OCI-LY3 (cell line): ENCODE results near the gene ABCC8.

Experiments
- H2AFZ ChIP-seq: fragments of 200-600, 300-600 bp; shearing (Covaris generic); 2 replicates; pipeline ENCODE4 v1.6.0; 2014; ENCODE audit warnings: antibody characterized with exemption, low read depth, low read length
- H3K27ac ChIP-seq: fragments of 200-600, 300-600 bp; sonication (generic); 2 replicates; pipeline ENCODE4 v1.5.1; 2014; ENCODE audit warnings: mild to moderate bottlenecking, low read length, moderate library complexity, mixed read lengths
- H3K27me3 ChIP-seq: fragments of 200-600, 300-600 bp; sonication (generic); 2 replicates; pipeline ENCODE4 v1.6.1; 2014; ENCODE audit warnings: low read depth, low read length, mixed read lengths
- H3K36me3 ChIP-seq: fragments of 200-600, 300-600 bp; sonication (generic); replicated peaks from 2 replicates; pipeline ENCODE3; 2014; ENCODE audit warnings: low read depth, low read length, mixed read lengths
- H3K4me1 ChIP-seq: fragments of 300-600, 200-600 bp; sonication (generic); 2 replicates; pipeline ENCODE4 v1.6.1; 2014; ENCODE audit warnings: low read length, mixed read lengths
- H3K4me2 ChIP-seq: fragments of 200-600, 300-600 bp; sonication (generic); 2 replicates; pipeline ENCODE4 v1.6.1; 2014; ENCODE audit warnings: low read length, mixed read lengths
- H3K4me3 ChIP-seq: fragments of 300-600, 200-600 bp; sonication (generic); 2 replicates; pipeline ENCODE4 v1.5.1; 2014; ENCODE audit warnings: antibody characterized with exemption, mild to moderate bottlenecking, low read length, moderate library complexity
- H3K79me2 ChIP-seq: fragments of 300-600, 200-600 bp; shearing (Covaris generic); 2 replicates; pipeline ENCODE4 v1.6.1; 2014; ENCODE audit warnings: mild to moderate bottlenecking, low read length, mixed read lengths
- H3K9ac ChIP-seq: fragments of 300-600, 200-600 bp; shearing (Covaris generic); 2 replicates; pipeline ENCODE4 v1.6.0; 2014; ENCODE audit warnings: mild to moderate bottlenecking, low read length, moderate library complexity
- H3K9me3 ChIP-seq: fragments of 200-600, 300-600 bp; shearing (Covaris generic); 2 replicates; pipeline ENCODE4 v1.6.1; 2014; ENCODE audit warnings: low read length, mixed read lengths; ENCODE audit not compliant: insufficient read depth
- H4K20me1 ChIP-seq: fragments of 200-600, 300-600 bp; sonication (generic); 2 replicates; pipeline ENCODE4 v1.6.1; 2016; ENCODE audit warnings: low read length, mixed read lengths; ENCODE audit not compliant: insufficient read depth
- CTCF ChIP-seq: fragments of 200-600, 300-600 bp; sonication (generic); IDR thresholded peaks from 2 replicates; pipeline ENCODE4 v1.5.1; 2014; ENCODE audit warnings: antibody characterized with exemption, low read length, low read depth
- EZH2phosphoT487 ChIP-seq: fragments of 200-600 bp; shearing (Covaris generic); IDR thresholded peaks from 2 replicates; pipeline ENCODE4 v1.6.1; 2018; ENCODE audit warnings: antibody characterized with exemption, mixed run types, low read depth

ABCC8 gene

DNA sequence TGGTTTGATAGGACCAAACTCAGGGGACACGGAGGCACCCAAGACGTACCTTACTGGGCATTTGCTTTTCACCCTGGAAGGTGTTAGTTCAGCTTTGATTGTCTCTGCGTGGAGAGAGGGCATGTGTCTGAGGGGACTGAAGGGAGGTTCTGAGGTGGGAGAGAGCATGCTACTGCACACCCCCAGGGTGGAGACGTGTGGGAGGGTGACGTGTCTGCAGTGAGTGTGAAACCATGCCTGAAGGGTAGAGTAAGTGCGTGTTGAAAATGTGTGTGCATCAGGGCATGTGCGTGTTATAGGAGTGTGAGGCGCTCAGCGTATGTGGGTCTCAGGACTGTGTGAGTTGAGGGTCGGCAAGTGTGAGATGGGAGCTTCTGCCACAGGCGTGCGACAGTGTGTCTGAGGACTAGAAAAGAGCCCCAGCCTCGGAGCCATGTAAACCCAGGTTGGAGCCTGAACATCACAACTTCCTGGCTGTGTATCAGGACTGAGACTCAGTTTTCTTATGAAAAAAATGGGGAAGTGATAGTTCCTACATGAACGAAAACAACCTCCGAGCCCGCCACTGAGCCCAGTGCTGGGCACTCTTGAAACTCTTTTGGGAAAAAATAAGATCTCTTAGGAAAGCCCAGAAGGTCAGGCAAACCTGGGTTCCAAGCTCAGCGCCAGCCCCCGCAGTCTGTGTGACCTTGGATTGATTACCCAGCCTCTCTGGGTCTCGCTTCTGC, 76.4 kb downstream of the ABCC8 start:
- Histone ChIP-seq H3K36me3 (no peaks in the 10 kb centered on the region), H3K79me2 (no peaks in the 10 kb centered on the region), H3K4me2 (peak overlapping the region; percentile 69), H3K27ac (peak overlapping the region; percentile 15; the same call in 1 of the 2 replicates), H4K20me1 (no peaks in the 10 kb centered on the region), H3K9ac (peak overlapping the region; percentile 11; the same call in 1 of the 2 replicates), H3K4me3 (peak overlapping the region; percentile 56), H3K4me1 (peaks cover 17% of the 10 kb centered on the region), H3K9me3 (no peaks in the 10 kb centered on the region), H2AFZ (peak overlapping the region; percentile 82), H3K27me3 (no peaks in the 10 kb centered on the region)
- TF ChIP-seq EZH2phosphoT487 (no peak), CTCF (no peak)

DNA sequence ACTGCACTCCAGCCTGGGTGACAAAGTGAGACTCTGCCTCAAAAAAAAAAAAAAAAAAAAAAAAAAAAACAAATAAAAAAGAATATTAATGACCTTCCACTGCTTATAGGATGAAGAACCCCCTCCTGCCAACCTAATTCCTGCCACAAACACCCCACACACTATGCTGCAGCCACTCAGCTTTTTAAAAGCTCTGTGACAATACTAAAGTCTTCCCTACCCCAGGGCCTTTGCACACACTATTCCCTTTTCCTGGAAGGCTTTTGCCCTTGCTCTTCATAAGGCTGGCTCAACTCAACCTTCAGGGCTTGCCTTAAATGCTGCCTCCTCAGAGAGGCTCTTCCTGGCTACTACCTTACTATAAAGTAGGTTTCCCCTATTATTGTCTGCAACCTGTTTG, 77.4 kb downstream of the ABCC8 start:
- Histone ChIP-seq H4K20me1 (no peaks in the 10 kb centered on the region), H3K9me3 (no peaks in the 10 kb centered on the region), H3K4me3 (no peak overlapping the region), H2AFZ (no peak overlapping the region), H3K27ac (no peak overlapping the region), H3K27me3 (no peaks in the 10 kb centered on the region), H3K79me2 (no peaks in the 10 kb centered on the region), H3K36me3 (no peaks in the 10 kb centered on the region), H3K4me1 (peaks cover 17% of the 10 kb centered on the region), H3K9ac (no peak overlapping the region), H3K4me2 (no peak overlapping the region)
- TF ChIP-seq CTCF (no peak), EZH2phosphoT487 (no peak)

- H3K9ac ChIP-seq = no peak overlapping the region
Measured at GRCh38 chr11:17397311-17398002, 79.2 kb downstream of the ABCC8 start.

More at GRCh38 chr11:17397311-17398002, 79.2 kb downstream of the ABCC8 start:
- no peak overlapping the region for H3K4me3 ChIP-seq
- no peaks in the 10 kb centered on the region for H4K20me1 ChIP-seq
- H3K36me3 ChIP-seq = no peaks in the 10 kb centered on the region
- no peak for TF ChIP-seq CTCF
- no peak for TF ChIP-seq EZH2phosphoT487
- H3K27me3 ChIP-seq = no peaks in the 10 kb centered on the region
- no peak overlapping the region for H2AFZ ChIP-seq
- peaks cover 17% of the 10 kb centered on the region for H3K4me1 ChIP-seq
- no peaks in the 10 kb centered on the region for H3K9me3 ChIP-seq
- H3K27ac ChIP-seq = no peak overlapping the region
- H3K4me2 ChIP-seq = no peak overlapping the region
- no peaks in the 10 kb centered on the region for H3K79me2 ChIP-seq
